ENCODE measurements around the gene TBL1XR1.

The TBL1XR1 gene

GRCh38 chr3:177107461-177108239 lies 89.6 kb downstream of the TBL1XR1 start:
- DNase-seq (ENCODE audit: low spot score): no peak

GRCh38 chr3:177106594-177106993 lies 90.7 kb downstream of the TBL1XR1 start:
- DNase-seq (ENCODE audit: low spot score): no peak

GRCh38 chr3:177106184-177106583 lies 91.1 kb downstream of the TBL1XR1 start:
- DNase-seq (ENCODE audit: low spot score): no peak

- no peak for DNase-seq (ENCODE audit: low spot score)
These were observed 91.7 kb downstream of the TBL1XR1 start for GRCh38 chr3:177105623-177106022.

GRCh38 chr3:177104299-177104992 lies 92.8 kb downstream of the TBL1XR1 start:
- DNase-seq (ENCODE audit: low spot score): no peak

GRCh38 chr3:177102553-177102952 lies 94.7 kb downstream of the TBL1XR1 start:
- DNase-seq (ENCODE audit: low spot score): peak; percentile 10

- DNase-seq (ENCODE audit: low spot score): no peak
These were observed 98.7 kb downstream of the TBL1XR1 start for GRCh38 chr3:177098551-177098950.

GRCh38 chr3:177096615-177097014 lies 100.7 kb downstream of the TBL1XR1 start:
- no peak for DNase-seq (ENCODE audit: low spot score)

- no peak for DNase-seq (ENCODE audit: low spot score)
These were observed 103.3 kb downstream of the TBL1XR1 start for GRCh38 chr3:177093966-177094365.

- no peak for DNase-seq (ENCODE audit: low spot score)
These were observed 107.4 kb downstream of the TBL1XR1 start for GRCh38 chr3:177089901-177090300.

- no peak for DNase-seq (ENCODE audit: low spot score)
These were observed 108.2 kb downstream of the TBL1XR1 start for GRCh38 chr3:177089110-177089509.

- no peak for DNase-seq (ENCODE audit: low spot score)
These were observed 111.5 kb downstream of the TBL1XR1 start for GRCh38 chr3:177085794-177086193.

- no peak for DNase-seq (ENCODE audit: low spot score)
These were observed 112.7 kb downstream of the TBL1XR1 start for GRCh38 chr3:177084616-177085015.

GRCh38 chr3:177080122-177080521 lies 117.2 kb downstream of the TBL1XR1 start:
- no peak for DNase-seq (ENCODE audit: low spot score)

GRCh38 chr3:177079684-177080083 lies 117.6 kb downstream of the TBL1XR1 start:
- DNase-seq (ENCODE audit: low spot score): no peak

GRCh38 chr3:177071496-177072156 lies 125.7 kb downstream of the TBL1XR1 start:
- DNase-seq (ENCODE audit: low spot score): no peak

GRCh38 chr3:177069514-177070329 lies 127.6 kb downstream of the TBL1XR1 start:
- peak; percentile 41 for DNase-seq (ENCODE audit: low spot score)

- no peak for DNase-seq (ENCODE audit: low spot score)
These were observed 128.3 kb downstream of the TBL1XR1 start for GRCh38 chr3:177068967-177069366.

- no peak for DNase-seq (ENCODE audit: low spot score)
These were observed 131.2 kb downstream of the TBL1XR1 start for GRCh38 chr3:177066068-177066467.

GRCh38 chr3:177065285-177066033 lies 131.8 kb downstream of the TBL1XR1 start:
- DNase-seq (ENCODE audit: low spot score): no peak

- no peak for DNase-seq (ENCODE audit: low spot score)
These were observed 135.1 kb downstream of the TBL1XR1 start for GRCh38 chr3:177062052-177062732.
